SK-N-SH (cell line): ENCODE data around the gene LEPROT. TPM values are rescaled to one million over a fixed set of nuclear protein-coding genes. Genes with fewer than 3 reads are reported as not detected.

Source experiments
- CTCF ChIA-PET: fragments of 300-600, 350-600 bp; formaldehyde crosslinking; extraction: SDS; loops from one replicate; lab custom pipeline; 2021; lab: Yijun Ruan, JAX
- POLR2A ChIA-PET: fragments of 350-600 bp; sonication (Branson Sonifier 250); formaldehyde crosslinking; extraction: SDS; loops from one replicate; lab custom pipeline; 2020; ENCODE audit warnings: antibody characterized with exemption, inconsistent platforms; lab: Yijun Ruan, JAX
- DNase-seq: peaks from one replicate; pipeline ENCODE4 v3.0.0; 2012
- H2AFZ ChIP-seq: fragments of 200-600 bp; sonication (generic); 2 replicates; pipeline ENCODE4 v1.8.1; 2016; ENCODE audit warnings: antibody characterized with exemption, mild to moderate bottlenecking, low read depth
- H3F3A ChIP-seq: fragments of 200-600 bp; sonication (generic); replicated peaks from 2 replicates; pipeline ENCODE3; 2016; ENCODE audit warnings: antibody characterized with exemption, mild to moderate bottlenecking; ENCODE audit not compliant: insufficient read depth
- H3K27ac ChIP-seq, 2 experiments: fragments of 200-500 bp in 1 of 2; fragments of 200-600 bp in 1 of 2; sonication (Bioruptor generic) in 1 of 2; sonication (generic), shearing (Covaris generic) in 1 of 2; 2 replicates each; pipeline versions ENCODE4 v1.5.1 to v1.6.1; 2014 to 2016; ENCODE audit warnings: low read depth in 2 of 2, inconsistent platforms in 1 of 2, low read length in 1 of 2, mild to moderate bottlenecking in 1 of 2, mixed read lengths in 1 of 2
- H3K27me3 ChIP-seq: fragments of 200-600 bp; sonication (generic), shearing (Covaris generic); 2 replicates; pipeline ENCODE4 v1.6.1; 2016; ENCODE audit warnings: mixed run types; ENCODE audit not compliant: insufficient read depth
- H3K36me3 ChIP-seq, 2 experiments: fragments of 200-500 bp in 1 of 2; fragments of 200-600 bp in 1 of 2; sonication (Bioruptor generic) in 1 of 2; sonication (generic) in 1 of 2; replicated peaks in 1 of 2; 2 replicates each; pipeline versions ENCODE3 to v1.5.1; 2014 to 2016; ENCODE audit warnings: low read length in 1 of 2, mild to moderate bottlenecking in 1 of 2; ENCODE audit not compliant: insufficient read depth in 2 of 2, control insufficient read depth in 1 of 2
- H3K4me1 ChIP-seq, 2 experiments: fragments of 200-500 bp in 1 of 2; fragments of 200-600 bp in 1 of 2; sonication (Bioruptor generic) in 1 of 2; sonication (generic), shearing (Covaris generic) in 1 of 2; 2 replicates each; pipeline versions ENCODE4 v1.5.1 to v1.6.1; 2014 to 2016; ENCODE audit warnings: low read depth in 1 of 2, low read length in 1 of 2, mixed run types in 1 of 2; ENCODE audit not compliant: insufficient read depth in 2 of 2, control insufficient read depth in 1 of 2
- H3K4me2 ChIP-seq: fragments of 200-600 bp; sonication (generic), shearing (Covaris generic); 2 replicates; pipeline ENCODE4 v1.6.1; 2017; ENCODE audit warnings: mixed run types
- H3K4me3 ChIP-seq, 2 experiments: fragments of 200-500 bp in 1 of 2; fragments of 200-600 bp in 1 of 2; sonication (Bioruptor generic) in 1 of 2; sonication (generic), shearing (Covaris generic) in 1 of 2; 2 replicates each; pipeline versions ENCODE4 v1.5.1 to v1.8.1; 2014 to 2016; ENCODE audit warnings: low read depth in 2 of 2, inconsistent platforms in 1 of 2, low read length in 1 of 2, mild to moderate bottlenecking in 1 of 2, mixed read lengths in 1 of 2, moderate library complexity in 1 of 2
- H3K79me2 ChIP-seq: fragments of 200-600 bp; sonication (generic); 2 replicates; pipeline ENCODE4 v1.8.1; 2017; ENCODE audit warnings: mild to moderate bottlenecking; ENCODE audit not compliant: insufficient read depth
- H3K9ac ChIP-seq: fragments of 200-600 bp; sonication (generic); 2 replicates; pipeline ENCODE4 v1.6.1; 2017; ENCODE audit warnings: mixed run types
- H3K9me2 ChIP-seq: fragments of 200-600 bp; sonication (generic); 2 replicates; pipeline ENCODE4 v1.6.1; 2017; ENCODE audit warnings: mixed run types
- H3K9me3 ChIP-seq: fragments of 200-600 bp; sonication (generic); 2 replicates; pipeline ENCODE4 v1.6.1; 2017; ENCODE audit warnings: mixed run types, mild to moderate bottlenecking, moderate library complexity
- H4K20me1 ChIP-seq: fragments of 200-600 bp; sonication (generic); 2 replicates; pipeline ENCODE4 v1.6.1; 2017; ENCODE audit warnings: mild to moderate bottlenecking, mixed run types; ENCODE audit not compliant: insufficient read depth
- CHD2 ChIP-seq: fragments of 150-350 bp; IDR thresholded peaks from 2 replicates; pipeline ENCODE4 v1.6.1; 2018; ENCODE audit warnings: low read length; ENCODE audit not compliant: partially characterized antibody
- EZH2phosphoT487 ChIP-seq: fragments of 200-600 bp; sonication (generic); IDR thresholded peaks from 2 replicates; pipeline ENCODE4 v1.6.1; 2017; ENCODE audit warnings: low read depth, mixed run types, mild to moderate bottlenecking, antibody characterized with exemption, moderate library complexity, borderline replicate concordance
- FOSL2 ChIP-seq: IDR thresholded peaks from 2 replicates; pipeline ENCODE4 v1.4.0; 2012; ENCODE audit warnings: low read depth, mild to moderate bottlenecking, moderate library complexity, borderline replicate concordance
- FOXM1 ChIP-seq: IDR thresholded peaks from 2 replicates; pipeline ENCODE4 v1.4.0; 2012; ENCODE audit warnings: low read depth, mild to moderate bottlenecking
- GATA2 ChIP-seq: sonication (generic); formaldehyde crosslinking; IDR thresholded peaks from 2 replicates; pipeline ENCODE4 v1.5.0; 2020; ENCODE audit warnings: mild to moderate bottlenecking, missing genetic modification reagents
- JUND ChIP-seq: IDR thresholded peaks from 2 replicates; pipeline ENCODE4 v1.4.0; 2012
- MEF2A ChIP-seq: IDR thresholded peaks from 2 replicates; pipeline ENCODE4 v1.4.0; 2012; ENCODE audit warnings: low read depth, borderline replicate concordance
- POLR2AphosphoS5 ChIP-seq: IDR thresholded peaks from 2 replicates; pipeline ENCODE4 v1.6.1; 2012; ENCODE audit warnings: low read depth, low read length
- RAD21 ChIP-seq: IDR thresholded peaks from 2 replicates; pipeline ENCODE4 v1.6.1; 2012; ENCODE audit warnings: mild to moderate bottlenecking, low read length
- RXRA ChIP-seq: IDR thresholded peaks from 2 replicates; pipeline ENCODE4 v1.4.0; 2012; ENCODE audit warnings: low read depth, mild to moderate bottlenecking, borderline replicate concordance
- SMC3 ChIP-seq: IDR thresholded peaks from 2 replicates; pipeline ENCODE4 v1.6.1; 2012; ENCODE audit warnings: low read depth, low read length, improper control_type of control experiment
- TCF12 ChIP-seq: IDR thresholded peaks from 2 replicates; pipeline ENCODE4 v1.4.0; 2012
- TEAD4 ChIP-seq: IDR thresholded peaks from 2 replicates; pipeline ENCODE4 v1.4.0; 2012; ENCODE audit warnings: mild to moderate bottlenecking, borderline replicate concordance; ENCODE audit not compliant: insufficient read depth
- USF1 ChIP-seq: IDR thresholded peaks from 2 replicates; pipeline ENCODE4 v1.4.0; 2012; ENCODE audit warnings: low read depth, borderline replicate concordance
- USF2 ChIP-seq: fragments of 150-350 bp; IDR thresholded peaks from 2 replicates; pipeline ENCODE4 v1.6.1; 2017; ENCODE audit warnings: antibody characterized with exemption, low read length, low read depth, borderline replicate concordance
- WGBS: methylation state at CpG from one replicate; pipeline ENCODE4 v1.1.6; 2017; ENCODE audit warnings: low lambda C conversion rate; 5-methylcytosine and 5-hydroxymethylcytosine counted together
- polyA plus RNA-seq, 3 experiments: library from polyadenylated mRNA; depleted of rRNA; stranded (reverse); fragments of >200 nt; gene quantifications; 2 replicates each; pipeline ENCODE4 v1.2.3, GENCODE V29; 2012
- TF ChIP-seq, protein P1 (sequence below): IDR thresholded peaks from 2 replicates; pipeline ENCODE4 v1.4.0; 2012; ENCODE audit warnings: low read depth, borderline replicate concordance
- TF ChIP-seq, protein P2 (sequence below): fragments of 150-350 bp; IDR thresholded peaks from 2 replicates; pipeline ENCODE4 v1.6.1; 2016; ENCODE audit warnings: mild to moderate bottlenecking, low read depth, low read length
- TF ChIP-seq, protein P3 (sequence below): fragments of 200-600 bp; sonication (generic); IDR thresholded peaks from 2 replicates; pipeline ENCODE4 v1.6.1; 2017; ENCODE audit warnings: antibody characterized with exemption, mild to moderate bottlenecking, moderate library complexity
- TF ChIP-seq, protein P4 (sequence below): IDR thresholded peaks from 2 replicates; pipeline ENCODE4; 2012

The LEPROT gene
- polyA plus RNA-seq, 1 of the 3 experiments (the other 2 are of a cell fraction), result 38.9 TPM

GRCh38 chr1:65412256-65412983 is 8.0 kb upstream of the LEPROT start:
- WGBS, result 90% methylated on average over 4 of the region's 4 CpGs
- CTCF ChIA-PET, result interaction anchor here (1.5 kb wide), 1 partner anchor 275 kb away, joined by 7 read pairs; no protein-coding TSS in a partner anchor
- H2AFZ ChIP-seq, result no peak overlapping the region
- H3K4me2 ChIP-seq, result no peak overlapping the region
- no peak for DNase-seq
- POLR2A ChIA-PET, result interaction anchor here (0.8 kb wide), 1 partner anchor 8 kb away, joined by 4 read pairs; no protein-coding TSS in a partner anchor
- H3F3A ChIP-seq, result no peaks in the 10 kb centered on the region
- H3K4me1 ChIP-seq, result no peaks in the 10 kb centered on the region
- H3K9me2 ChIP-seq, result no peaks in the 10 kb centered on the region
- H3K27ac ChIP-seq, result no peak overlapping the region
- peaks cover 0 to 13% of the 10 kb centered on the region in 2 experiments for H3K36me3 ChIP-seq
- H3K9ac ChIP-seq, result no peak overlapping the region
- H4K20me1 ChIP-seq, result no peaks in the 10 kb centered on the region
- TF ChIP-seq TCF12 (no peak), TEAD4 (no peak), EZH2phosphoT487 (no peak), CHD2 (no peak), FOSL2 (no peak), RXRA (no peak), FOXM1 (no peak), USF2 (no peak), USF1 (no peak), SMC3 (no peak), JUND (no peak), RAD21 (no peak), MEF2A (no peak), POLR2AphosphoS5 (no peak), GATA2 (no peak)
- TF ChIP-seq, protein P1, sequence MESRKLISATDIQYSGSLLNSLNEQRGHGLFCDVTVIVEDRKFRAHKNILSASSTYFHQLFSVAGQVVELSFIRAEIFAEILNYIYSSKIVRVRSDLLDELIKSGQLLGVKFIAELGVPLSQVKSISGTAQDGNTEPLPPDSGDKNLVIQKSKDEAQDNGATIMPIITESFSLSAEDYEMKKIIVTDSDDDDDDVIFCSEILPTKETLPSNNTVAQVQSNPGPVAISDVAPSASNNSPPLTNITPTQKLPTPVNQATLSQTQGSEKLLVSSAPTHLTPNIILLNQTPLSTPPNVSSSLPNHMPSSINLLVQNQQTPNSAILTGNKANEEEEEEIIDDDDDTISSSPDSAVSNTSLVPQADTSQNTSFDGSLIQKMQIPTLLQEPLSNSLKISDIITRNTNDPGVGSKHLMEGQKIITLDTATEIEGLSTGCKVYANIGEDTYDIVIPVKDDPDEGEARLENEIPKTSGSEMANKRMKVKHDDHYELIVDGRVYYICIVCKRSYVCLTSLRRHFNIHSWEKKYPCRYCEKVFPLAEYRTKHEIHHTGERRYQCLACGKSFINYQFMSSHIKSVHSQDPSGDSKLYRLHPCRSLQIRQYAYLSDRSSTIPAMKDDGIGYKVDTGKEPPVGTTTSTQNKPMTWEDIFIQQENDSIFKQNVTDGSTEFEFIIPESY, result no peak
- TF ChIP-seq, protein P2, sequence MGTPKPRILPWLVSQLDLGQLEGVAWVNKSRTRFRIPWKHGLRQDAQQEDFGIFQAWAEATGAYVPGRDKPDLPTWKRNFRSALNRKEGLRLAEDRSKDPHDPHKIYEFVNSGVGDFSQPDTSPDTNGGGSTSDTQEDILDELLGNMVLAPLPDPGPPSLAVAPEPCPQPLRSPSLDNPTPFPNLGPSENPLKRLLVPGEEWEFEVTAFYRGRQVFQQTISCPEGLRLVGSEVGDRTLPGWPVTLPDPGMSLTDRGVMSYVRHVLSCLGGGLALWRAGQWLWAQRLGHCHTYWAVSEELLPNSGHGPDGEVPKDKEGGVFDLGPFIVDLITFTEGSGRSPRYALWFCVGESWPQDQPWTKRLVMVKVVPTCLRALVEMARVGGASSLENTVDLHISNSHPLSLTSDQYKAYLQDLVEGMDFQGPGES, result no peak
- TF ChIP-seq, protein P3, sequence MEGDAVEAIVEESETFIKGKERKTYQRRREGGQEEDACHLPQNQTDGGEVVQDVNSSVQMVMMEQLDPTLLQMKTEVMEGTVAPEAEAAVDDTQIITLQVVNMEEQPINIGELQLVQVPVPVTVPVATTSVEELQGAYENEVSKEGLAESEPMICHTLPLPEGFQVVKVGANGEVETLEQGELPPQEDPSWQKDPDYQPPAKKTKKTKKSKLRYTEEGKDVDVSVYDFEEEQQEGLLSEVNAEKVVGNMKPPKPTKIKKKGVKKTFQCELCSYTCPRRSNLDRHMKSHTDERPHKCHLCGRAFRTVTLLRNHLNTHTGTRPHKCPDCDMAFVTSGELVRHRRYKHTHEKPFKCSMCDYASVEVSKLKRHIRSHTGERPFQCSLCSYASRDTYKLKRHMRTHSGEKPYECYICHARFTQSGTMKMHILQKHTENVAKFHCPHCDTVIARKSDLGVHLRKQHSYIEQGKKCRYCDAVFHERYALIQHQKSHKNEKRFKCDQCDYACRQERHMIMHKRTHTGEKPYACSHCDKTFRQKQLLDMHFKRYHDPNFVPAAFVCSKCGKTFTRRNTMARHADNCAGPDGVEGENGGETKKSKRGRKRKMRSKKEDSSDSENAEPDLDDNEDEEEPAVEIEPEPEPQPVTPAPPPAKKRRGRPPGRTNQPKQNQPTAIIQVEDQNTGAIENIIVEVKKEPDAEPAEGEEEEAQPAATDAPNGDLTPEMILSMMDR, result no peak
- TF ChIP-seq, protein P4, sequence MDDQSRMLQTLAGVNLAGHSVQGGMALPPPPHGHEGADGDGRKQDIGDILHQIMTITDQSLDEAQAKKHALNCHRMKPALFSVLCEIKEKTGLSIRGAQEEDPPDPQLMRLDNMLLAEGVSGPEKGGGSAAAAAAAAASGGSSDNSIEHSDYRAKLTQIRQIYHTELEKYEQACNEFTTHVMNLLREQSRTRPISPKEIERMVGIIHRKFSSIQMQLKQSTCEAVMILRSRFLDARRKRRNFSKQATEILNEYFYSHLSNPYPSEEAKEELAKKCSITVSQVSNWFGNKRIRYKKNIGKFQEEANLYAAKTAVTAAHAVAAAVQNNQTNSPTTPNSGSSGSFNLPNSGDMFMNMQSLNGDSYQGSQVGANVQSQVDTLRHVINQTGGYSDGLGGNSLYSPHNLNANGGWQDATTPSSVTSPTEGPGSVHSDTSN, result no peak
- H3K79me2 ChIP-seq, result no peaks in the 10 kb centered on the region
- no peaks in the 10 kb centered on the region for H3K9me3 ChIP-seq
- no peak overlapping the region for H3K4me3 ChIP-seq
- no peaks in the 10 kb centered on the region for H3K27me3 ChIP-seq
